MCF 10A (cell line): ENCODE measurements around the gene PCYOX1L. TPM values are rescaled to one million over a fixed set of nuclear protein-coding genes. Genes with fewer than 3 reads are reported as not detected.

Source experiments
- BruUV-seq: library from RNA; stranded (reverse); fragments of 400-500 nt; replicated peaks from 2 replicates; lab custom pipeline; 2021; lab: Mats Ljungman, UMichigan
- CTCF ChIA-PET: fragments of 300-600 bp; sonication (Branson Sonifier 250); formaldehyde crosslinking; extraction: SDS; loops from one replicate; lab custom pipeline; 2021; ENCODE audit warnings: antibody characterized with exemption, inconsistent platforms; lab: Yijun Ruan, JAX
- POLR2A ChIA-PET: fragments of 300-600, 350-650 bp; sonication (Branson Sonifier 250); formaldehyde crosslinking; extraction: SDS; loops from one replicate; lab custom pipeline; 2020; ENCODE audit warnings: antibody characterized with exemption, inconsistent platforms; lab: Yijun Ruan, JAX
- DNase-seq: peaks from one replicate; pipeline ENCODE4 v3.0.0-alpha.2; 2018; ENCODE audit not compliant: unreplicated experiment
- H3K27ac Mint-ChIP-seq: one replicate; pipeline ENCODE4 v1.8.0; 2022; ENCODE audit warnings: mild to moderate bottlenecking, low read depth, mixed read lengths; ENCODE audit not compliant: unreplicated experiment
- H3K27me3 Mint-ChIP-seq: one replicate; pipeline ENCODE4 v1.8.0; 2022; ENCODE audit warnings: mixed read lengths; ENCODE audit not compliant: insufficient read depth, unreplicated experiment
- H3K36me3 Mint-ChIP-seq: one replicate; pipeline ENCODE4 v1.8.0; 2022; ENCODE audit warnings: mild to moderate bottlenecking, moderate library complexity, mixed read lengths; ENCODE audit not compliant: insufficient read depth, unreplicated experiment
- H3K4me1 Mint-ChIP-seq: one replicate; pipeline ENCODE4 v1.8.0; 2022; ENCODE audit warnings: mixed read lengths; ENCODE audit not compliant: insufficient read depth, unreplicated experiment
- H3K4me3 Mint-ChIP-seq: one replicate; pipeline ENCODE4 v1.8.0; 2022; ENCODE audit warnings: mild to moderate bottlenecking, moderate library complexity, mixed read lengths; ENCODE audit not compliant: unreplicated experiment
- H3K9me3 Mint-ChIP-seq: one replicate; pipeline ENCODE4 v1.8.0; 2022; ENCODE audit warnings: mixed read lengths; ENCODE audit not compliant: unreplicated experiment
- CTCF ChIP-seq: fragments of 200-600 bp; IDR thresholded peaks from one replicate; pipeline ENCODE4 v1.8.0; 2022; ENCODE audit warnings: antibody characterized with exemption, mild to moderate bottlenecking; ENCODE audit not compliant: unreplicated experiment
- intact Hi-C: fragments of 100-400 bp; cut with micrococcal nuclease; formaldehyde crosslinking; loops from 2 replicates; pipeline ENCODE4 v1.14.1; 2022
- total RNA-seq: library from RNA; stranded (reverse); gene quantifications from 2 replicates; pipeline ENCODE4 v1.2.3, GENCODE V29; 2022

Gene PCYOX1L
- total RNA-seq, 1 experiment from 2014 or later, result 7.7 TPM

- no peak overlapping the region for H3K27ac Mint-ChIP-seq
- intact Hi-C loops, result no loop called here
- no peak for TF ChIP-seq CTCF
- no TSS peak for BruUV-seq
- H3K4me1 Mint-ChIP-seq, result no peaks in the 10 kb centered on the region
- H3K9me3 Mint-ChIP-seq, result no peaks in the 10 kb centered on the region
- POLR2A ChIA-PET, result interaction anchor here (0.9 kb wide), 1 partner anchor 73 kb away, joined by 3 read pairs; the partner anchor contains the start of gene GRPEL2
- DNase-seq, result no peak
- CTCF ChIA-PET, result interaction anchor here (0.6 to 8.5 kb wide), 6 partner anchors 11 to 97 kb away, joined by 3 to 81 read pairs (median 11); no protein-coding TSS in a partner anchor
- no peaks in the 10 kb centered on the region for H3K36me3 Mint-ChIP-seq
- H3K27me3 Mint-ChIP-seq, result peaks cover 18% of the 10 kb centered on the region
- H3K4me3 Mint-ChIP-seq, result no peak overlapping the region
Observed at GRCh38 chr5:149417711-149418368, 60.0 kb downstream of the PCYOX1L start.

GRCh38 chr5:149418910-149419531, 61.2 kb downstream of the PCYOX1L start:
- TF ChIP-seq CTCF, result no peak
- H3K9me3 Mint-ChIP-seq, result no peaks in the 10 kb centered on the region
- DNase-seq, result no peak
- no peak overlapping the region for H3K4me3 Mint-ChIP-seq
- no peak overlapping the region for H3K27ac Mint-ChIP-seq
- H3K4me1 Mint-ChIP-seq, result no peaks in the 10 kb centered on the region
- POLR2A ChIA-PET, result interaction anchor here (0.7 kb wide), 1 partner anchor 13 kb away, joined by 3 read pairs; no protein-coding TSS in a partner anchor
- H3K36me3 Mint-ChIP-seq, result no peaks in the 10 kb centered on the region
- H3K27me3 Mint-ChIP-seq, result peaks cover 18% of the 10 kb centered on the region
- no TSS peak for BruUV-seq
- intact Hi-C loops, result no loop called here
- CTCF ChIA-PET, result interaction anchor here (0.6 to 8.5 kb wide), 8 partner anchors 9 to 116 kb away, joined by 4 to 81 read pairs (median 4); no protein-coding TSS in a partner anchor

Other genes with a start within 250 kb of the PCYOX1L start
- gene ABLIM3, start 216.6 kb upstream of the PCYOX1L start, total RNA-seq, result 168 and 206 TPM in 2 replicates
- gene AFAP1L1, start 86.2 kb upstream of the PCYOX1L start, total RNA-seq, result 4.8 TPM in 2 replicates
- 69.5 and 86.6 TPM in 2 replicates for gene GRPEL2, start 12.5 kb upstream of the PCYOX1L start, total RNA-seq
- gene IL17B, start 21.2 kb downstream of the PCYOX1L start, total RNA-seq, result not detected in 2 replicates
- 666 and 744 TPM in 2 replicates for gene CSNK1A1, start 193.4 kb downstream of the PCYOX1L start, total RNA-seq
- gene ARHGEF37, start 223.5 kb downstream of the PCYOX1L start, total RNA-seq, result 3.9 and 5.1 TPM in 2 replicates